Measurements from ENCODE around the gene KMT2B.

The KMT2B gene

DNA sequence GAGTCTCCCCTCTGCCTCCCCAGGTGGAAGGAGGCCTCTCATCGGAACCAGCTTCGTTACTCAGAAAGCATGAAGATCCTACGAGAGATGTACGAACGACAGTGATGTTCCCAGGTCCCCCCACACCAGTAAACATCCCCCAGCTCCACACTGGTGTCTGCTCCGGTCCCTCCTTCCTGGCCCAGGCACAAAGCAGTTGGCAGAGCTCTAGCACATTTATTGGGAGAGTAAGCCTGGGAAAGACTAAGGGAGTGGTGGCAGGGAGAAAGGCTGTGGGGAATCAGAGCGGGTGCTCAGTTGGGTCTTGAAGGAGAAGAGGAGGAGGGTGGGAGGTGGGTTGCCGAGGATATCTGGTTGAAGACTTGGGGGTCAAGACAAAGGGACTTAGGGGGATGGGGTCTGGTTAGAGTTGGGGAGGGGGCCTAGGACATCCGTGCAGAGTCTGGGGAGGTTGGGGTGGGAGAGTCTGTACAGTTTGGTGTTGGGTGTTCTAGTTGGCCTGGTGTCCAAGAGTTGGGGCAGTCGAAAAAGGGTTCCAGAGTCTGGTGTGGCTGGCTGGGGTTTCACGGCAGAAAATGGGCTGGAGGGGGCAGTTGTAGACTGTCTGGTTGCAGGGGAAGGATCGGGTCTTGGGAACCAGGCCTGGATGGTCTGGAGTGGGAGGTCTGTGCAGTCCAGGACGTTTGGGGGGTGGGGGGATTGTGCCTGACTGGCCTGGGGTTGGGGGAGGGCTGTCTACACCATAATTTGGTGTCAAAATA, 36.7 kb downstream of the KMT2B start:
- TF ChIP-seq, protein P1, sequence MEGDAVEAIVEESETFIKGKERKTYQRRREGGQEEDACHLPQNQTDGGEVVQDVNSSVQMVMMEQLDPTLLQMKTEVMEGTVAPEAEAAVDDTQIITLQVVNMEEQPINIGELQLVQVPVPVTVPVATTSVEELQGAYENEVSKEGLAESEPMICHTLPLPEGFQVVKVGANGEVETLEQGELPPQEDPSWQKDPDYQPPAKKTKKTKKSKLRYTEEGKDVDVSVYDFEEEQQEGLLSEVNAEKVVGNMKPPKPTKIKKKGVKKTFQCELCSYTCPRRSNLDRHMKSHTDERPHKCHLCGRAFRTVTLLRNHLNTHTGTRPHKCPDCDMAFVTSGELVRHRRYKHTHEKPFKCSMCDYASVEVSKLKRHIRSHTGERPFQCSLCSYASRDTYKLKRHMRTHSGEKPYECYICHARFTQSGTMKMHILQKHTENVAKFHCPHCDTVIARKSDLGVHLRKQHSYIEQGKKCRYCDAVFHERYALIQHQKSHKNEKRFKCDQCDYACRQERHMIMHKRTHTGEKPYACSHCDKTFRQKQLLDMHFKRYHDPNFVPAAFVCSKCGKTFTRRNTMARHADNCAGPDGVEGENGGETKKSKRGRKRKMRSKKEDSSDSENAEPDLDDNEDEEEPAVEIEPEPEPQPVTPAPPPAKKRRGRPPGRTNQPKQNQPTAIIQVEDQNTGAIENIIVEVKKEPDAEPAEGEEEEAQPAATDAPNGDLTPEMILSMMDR (IDR thresholded peaks at IDR 0.05; ENCODE audit: low read depth, low read length) = no peak
- no peak for DNase-seq (ENCODE audit: low read depth in 2 of 2)
- no peak overlapping the region for H3K4me3 ChIP-seq (replicated peaks in 1 of 2; ENCODE audit: low read depth in 2 of 2, low read length in 2 of 2)

DNA sequence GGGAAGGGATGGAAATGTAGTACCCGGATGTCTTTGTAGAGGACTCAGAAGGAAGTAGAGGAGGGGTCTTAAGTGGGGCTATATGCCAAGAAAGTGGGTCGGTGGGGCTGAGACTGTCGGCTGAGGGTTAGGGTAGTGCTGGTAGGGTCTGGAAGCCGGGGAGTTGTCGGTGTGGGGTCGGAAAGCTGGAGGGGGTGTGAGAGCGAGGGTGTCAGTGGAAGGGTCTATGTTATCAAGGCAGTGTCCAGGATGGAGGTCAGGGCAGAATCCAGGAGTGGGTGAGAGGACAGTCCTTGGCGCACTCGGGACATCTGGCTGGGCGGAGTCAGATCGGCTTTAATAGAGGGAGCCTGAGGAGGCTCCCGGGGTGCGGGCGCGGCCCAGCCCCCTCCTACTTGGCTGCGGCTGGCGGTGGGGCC, 37.3 kb downstream of the KMT2B start:
- H3K4me3 ChIP-seq (replicated peaks in 1 of 2; ENCODE audit: low read depth in 2 of 2, low read length in 2 of 2) = peak overlapping the region in 1 of 2 donors; percentile 58
- DNase-seq (ENCODE audit: low read depth in 2 of 2) = no peak
- TF ChIP-seq, protein P1 (IDR thresholded peaks at IDR 0.05; ENCODE audit: low read depth, low read length) = no peak

DNA sequence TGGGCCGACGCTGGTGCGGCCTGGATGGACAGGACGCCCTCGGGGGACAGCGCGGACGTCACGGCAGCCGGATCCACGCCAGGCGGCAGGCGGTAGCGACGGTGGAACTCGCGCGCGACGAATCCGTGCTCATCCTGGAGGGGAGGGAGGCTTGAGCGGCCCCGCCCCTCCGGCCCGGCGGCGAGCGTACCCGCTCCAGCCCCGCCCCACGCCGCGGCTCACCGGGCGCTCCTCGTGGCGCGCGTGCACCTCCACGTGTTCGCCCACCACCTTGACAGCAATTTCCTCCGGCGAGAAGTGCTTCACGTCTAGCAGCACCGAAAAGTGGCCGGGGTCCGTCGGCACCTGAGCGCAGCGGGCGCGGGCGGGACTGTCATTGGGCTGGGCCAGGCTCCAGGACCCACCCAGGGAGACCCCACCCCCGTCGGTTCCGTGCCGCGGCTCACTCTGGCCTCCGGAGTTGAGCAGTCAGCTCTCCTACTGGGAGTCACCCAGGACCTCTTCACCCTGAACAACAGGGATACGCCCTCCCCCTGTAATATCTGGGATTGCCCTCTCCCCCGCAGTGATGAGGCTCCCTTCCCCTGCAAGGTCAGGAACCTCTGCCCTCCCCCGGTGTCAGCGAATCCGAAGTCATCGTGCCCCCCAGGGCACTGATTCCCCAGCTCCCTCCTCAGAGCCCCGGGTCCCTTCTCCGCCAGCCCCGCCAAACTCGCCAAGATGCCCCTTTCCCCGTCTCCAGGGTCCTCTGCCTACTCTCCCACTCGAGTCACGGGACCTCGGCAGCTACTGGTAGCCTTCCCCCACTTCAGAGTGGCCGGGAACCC, 38.0 kb downstream of the KMT2B start:
- DNase-seq (ENCODE audit: low read depth in 2 of 2) = peak; percentile 77 to 91
- H3K4me3 ChIP-seq (replicated peaks in 1 of 2; ENCODE audit: low read depth in 2 of 2, low read length in 2 of 2) = peak overlapping the region; percentile 58 to 65
- TF ChIP-seq, protein P1 (IDR thresholded peaks at IDR 0.05; ENCODE audit: low read depth, low read length) = no peak

DNA sequence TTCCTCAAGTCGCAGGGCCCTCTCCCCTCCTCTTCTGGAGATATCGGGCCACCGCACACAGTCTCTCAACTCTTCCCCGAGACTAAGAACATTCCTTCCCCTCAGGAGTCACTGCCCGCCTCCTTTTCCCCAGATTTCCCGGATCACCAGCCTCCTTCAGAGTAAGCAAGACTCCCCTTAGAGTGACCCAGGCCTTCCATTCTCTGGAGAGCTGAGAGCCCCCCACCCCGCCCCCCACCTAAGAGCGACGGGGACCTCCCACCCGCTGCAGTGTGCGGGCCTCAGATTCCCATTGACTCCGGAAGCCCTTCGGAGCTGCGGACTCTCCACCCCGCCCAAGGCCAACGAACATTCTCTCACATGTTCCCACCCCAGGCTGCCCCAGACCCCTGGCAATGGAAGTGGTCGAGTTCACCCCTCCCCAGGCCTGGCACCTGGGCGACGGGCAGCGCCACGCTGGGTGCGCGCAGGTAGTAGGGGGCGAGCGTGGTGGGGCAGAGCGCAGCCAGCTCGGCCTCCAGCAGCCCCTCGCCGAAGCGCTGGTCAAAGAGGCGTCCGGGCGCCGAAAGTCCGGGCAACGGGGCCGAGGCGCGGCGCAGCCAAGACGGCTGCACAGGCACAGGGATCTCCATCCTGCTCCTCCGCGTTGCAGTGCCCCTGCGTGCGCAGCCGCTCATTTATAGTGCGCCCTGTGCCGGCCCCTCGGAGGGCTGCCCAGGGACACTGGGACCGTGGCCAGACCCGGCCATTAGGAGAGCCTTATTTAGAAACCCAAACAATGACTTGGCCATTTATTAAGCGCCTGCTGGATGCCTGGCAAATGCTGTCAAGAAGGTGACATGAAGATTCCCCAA, 38.8 kb downstream of the KMT2B start, which contains the start of gene HSPB6:
TSS of gene HSPB6 (minus strand) at position 653 of the 854 bp plus-strand sequence. CDS start at position 632, 21 bp downstream.
- peak; percentile 83 to 88 for DNase-seq (ENCODE audit: low read depth in 2 of 2)
- TF ChIP-seq, protein P1 (IDR thresholded peaks at IDR 0.05; ENCODE audit: low read depth, low read length) = no peak
- H3K4me3 ChIP-seq (replicated peaks in 1 of 2; ENCODE audit: low read depth in 2 of 2, low read length in 2 of 2) = peak within 1 kb of the TSS; percentile 58 to 93

DNA sequence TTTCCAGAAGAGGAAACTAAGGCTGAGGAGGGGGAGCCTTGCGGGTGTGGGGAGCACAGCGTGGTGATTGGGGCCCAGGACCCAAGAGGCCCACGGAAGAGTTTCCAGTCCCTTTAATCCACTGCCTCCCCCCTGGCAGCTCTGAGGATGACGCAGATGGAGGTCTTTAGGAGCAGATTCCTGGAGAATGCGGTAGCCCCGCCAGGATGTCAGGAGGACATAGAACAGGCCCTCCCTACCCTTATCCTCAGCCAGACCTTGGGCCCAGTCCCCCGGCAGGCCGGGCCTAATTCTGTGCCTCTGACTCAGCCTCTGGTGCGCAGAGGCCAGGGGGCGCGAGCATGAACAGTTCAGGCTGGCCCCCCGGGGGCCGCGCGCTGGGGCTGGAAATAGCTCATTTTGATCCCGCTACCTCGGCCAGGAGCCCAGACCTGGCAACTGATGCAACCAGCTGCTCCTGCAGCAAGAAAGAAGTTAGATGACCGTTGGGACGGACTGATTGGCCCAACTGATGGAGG, 39.5 kb downstream of the KMT2B start:
- DNase-seq (ENCODE audit: low read depth in 2 of 2) = peak; percentile 96 to 99
- TF ChIP-seq, protein P1 (IDR thresholded peaks at IDR 0.05; ENCODE audit: low read depth, low read length) = no peak
- peak overlapping the region; percentile 58 to 65 for H3K4me3 ChIP-seq (replicated peaks in 1 of 2; ENCODE audit: low read depth in 2 of 2, low read length in 2 of 2)
